Measurements from ENCODE around the gene GSTT4.
"Not testable (repeated sequence)": the region's sequence is repeated elsewhere in the genome, so short reads cannot be mapped to it uniquely, and the experiment has no call there.

GRCh38 chr22:23952794-23953405, 52.4 kb downstream of the GSTT4 start:
- TF ChIP-seq, protein P1, sequence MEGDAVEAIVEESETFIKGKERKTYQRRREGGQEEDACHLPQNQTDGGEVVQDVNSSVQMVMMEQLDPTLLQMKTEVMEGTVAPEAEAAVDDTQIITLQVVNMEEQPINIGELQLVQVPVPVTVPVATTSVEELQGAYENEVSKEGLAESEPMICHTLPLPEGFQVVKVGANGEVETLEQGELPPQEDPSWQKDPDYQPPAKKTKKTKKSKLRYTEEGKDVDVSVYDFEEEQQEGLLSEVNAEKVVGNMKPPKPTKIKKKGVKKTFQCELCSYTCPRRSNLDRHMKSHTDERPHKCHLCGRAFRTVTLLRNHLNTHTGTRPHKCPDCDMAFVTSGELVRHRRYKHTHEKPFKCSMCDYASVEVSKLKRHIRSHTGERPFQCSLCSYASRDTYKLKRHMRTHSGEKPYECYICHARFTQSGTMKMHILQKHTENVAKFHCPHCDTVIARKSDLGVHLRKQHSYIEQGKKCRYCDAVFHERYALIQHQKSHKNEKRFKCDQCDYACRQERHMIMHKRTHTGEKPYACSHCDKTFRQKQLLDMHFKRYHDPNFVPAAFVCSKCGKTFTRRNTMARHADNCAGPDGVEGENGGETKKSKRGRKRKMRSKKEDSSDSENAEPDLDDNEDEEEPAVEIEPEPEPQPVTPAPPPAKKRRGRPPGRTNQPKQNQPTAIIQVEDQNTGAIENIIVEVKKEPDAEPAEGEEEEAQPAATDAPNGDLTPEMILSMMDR (IDR thresholded peaks at IDR 0.05; ENCODE audit: poor library complexity), result not testable (repeated sequence)
- TF ChIP-seq EZH2 (IDR thresholded peaks at IDR 0.05; ENCODE audit: borderline replicate concordance), result not testable (repeated sequence)

All from hepatocyte (in vitro differentiated cells).